ENCODE data around the gene CXCL12.

The CXCL12 gene

GRCh38 chr10:44361109-44361508, 23.8 kb downstream of the CXCL12 start:
- DNase-seq: no peak

- DNase-seq: no peak
Measured at GRCh38 chr10:44358080-44358771, 26.7 kb downstream of the CXCL12 start.

- no peak for DNase-seq
Measured at GRCh38 chr10:44357023-44357540, 27.8 kb downstream of the CXCL12 start.

GRCh38 chr10:44356139-44357022, 28.5 kb downstream of the CXCL12 start:
- no peak for DNase-seq

GRCh38 chr10:44355630-44356029, 29.3 kb downstream of the CXCL12 start:
- DNase-seq: no peak

GRCh38 chr10:44354771-44355170, 30.1 kb downstream of the CXCL12 start:
- DNase-seq: no peak

- DNase-seq: no peak
Measured at GRCh38 chr10:44353721-44354120, 31.2 kb downstream of the CXCL12 start.

- no peak for DNase-seq
Measured at GRCh38 chr10:44353128-44353390, 31.8 kb downstream of the CXCL12 start.

- DNase-seq: peak in 1 of 3 donors; percentile 2
Measured at GRCh38 chr10:44352316-44353127, 32.4 kb downstream of the CXCL12 start.

- no peak for DNase-seq
Measured at GRCh38 chr10:44348496-44348895, 36.4 kb downstream of the CXCL12 start.

- no peak for DNase-seq
Measured at GRCh38 chr10:44347609-44348400, 37.1 kb downstream of the CXCL12 start.

GRCh38 chr10:44344727-44345126, 40.2 kb downstream of the CXCL12 start:
- no peak for DNase-seq

GRCh38 chr10:44343843-44344242, 41.1 kb downstream of the CXCL12 start:
- no peak for DNase-seq

- no peak for DNase-seq
Measured at GRCh38 chr10:44341886-44342285, 43.0 kb downstream of the CXCL12 start.

GRCh38 chr10:44340557-44340956, 44.3 kb downstream of the CXCL12 start:
- DNase-seq: no peak

GRCh38 chr10:44339218-44339617, 45.7 kb downstream of the CXCL12 start:
- DNase-seq: no peak

- no peak for DNase-seq
Measured at GRCh38 chr10:44337081-44337480, 47.8 kb downstream of the CXCL12 start.

- no peak for DNase-seq
Measured at GRCh38 chr10:44335330-44336021, 49.4 kb downstream of the CXCL12 start.

- no peak for DNase-seq
Measured at GRCh38 chr10:44334621-44335184, 50.2 kb downstream of the CXCL12 start.

GRCh38 chr10:44334091-44334490, 50.8 kb downstream of the CXCL12 start:
- no peak for DNase-seq

- DNase-seq: no peak
Measured at GRCh38 chr10:44333511-44333910, 51.4 kb downstream of the CXCL12 start.

- DNase-seq: no peak
Measured at GRCh38 chr10:44332465-44332864, 52.4 kb downstream of the CXCL12 start.
